GM12891 (cell line): ENCODE measurements around the gene ELFN2.
A peak's percentile ranks its signal among the peaks of the same experiment; 100 is the strongest.

ENCODE experiments used
- DNase-seq: peaks from one replicate; pipeline ENCODE4 v3.0.0; 2011; ENCODE audit warnings: low spot score; ENCODE audit not compliant: insufficient read length
- FAIRE-seq: peaks from 2 replicates; lab custom pipeline; 2011; peaks lifted over from hg19 to GRCh38; lab: Jason Lieb, UNC
- PAX5 ChIP-seq: IDR thresholded peaks from 2 replicates; pipeline ENCODE4 v1.6.1; 2011; ENCODE audit warnings: low read length, moderate library complexity, mild to moderate bottlenecking; ENCODE audit not compliant: insufficient read depth, severe bottlenecking
- POLR2A ChIP-seq: IDR thresholded peaks from 2 replicates; pipeline ENCODE4 v1.6.1; 2011; ENCODE audit warnings: low read depth, low read length, control low read depth
- POLR2AphosphoS5 ChIP-seq: IDR thresholded peaks from 2 replicates; pipeline ENCODE4 v1.6.1; 2011; ENCODE audit warnings: low read depth, low read length, control low read depth
- POU2F2 ChIP-seq: IDR thresholded peaks from 2 replicates; pipeline ENCODE4 v1.6.1; 2011; ENCODE audit warnings: low read depth, mild to moderate bottlenecking, control low read depth, low read length, moderate library complexity
- SPI1 ChIP-seq: IDR thresholded peaks from 2 replicates; pipeline ENCODE4 v1.6.1; 2011; ENCODE audit warnings: low read depth, low read length, control low read depth
- TAF1 ChIP-seq: IDR thresholded peaks from 2 replicates; pipeline ENCODE4 v1.6.1; 2011; ENCODE audit warnings: low read depth, low read length, control low read depth

ELFN2 gene

GRCh38 chr22:37445501-37445900 lies 18.2 kb upstream of the ELFN2 start:
- TF ChIP-seq POU2F2 (no peak), PAX5 (no peak), TAF1 (no peak)
- DNase-seq (no peak), FAIRE-seq (no peak)

- FAIRE-seq (no peak), DNase-seq (no peak)
- TF ChIP-seq POU2F2 (no peak), POLR2A (no peak), TAF1 (no peak), PAX5 (no peak), SPI1 (no peak), POLR2AphosphoS5 (no peak)
These were observed 16.7 kb upstream of the ELFN2 start for GRCh38 chr22:37443977-37444376.

- DNase-seq (no peak), FAIRE-seq (no peak)
- TF ChIP-seq TAF1 (no peak), POLR2AphosphoS5 (no peak), SPI1 (no peak), POU2F2 (no peak), POLR2A (no peak), PAX5 (no peak)
These were observed 15.8 kb upstream of the ELFN2 start for GRCh38 chr22:37443086-37443485.

GRCh38 chr22:37442537-37442936 lies 15.3 kb upstream of the ELFN2 start:
- DNase-seq (no peak), FAIRE-seq (peak; percentile 28)
- TF ChIP-seq POLR2AphosphoS5, result no peak
- no peak for TF ChIP-seq POLR2A
- no peak for TF ChIP-seq PAX5
- TF ChIP-seq POU2F2, result no peak
- TF ChIP-seq TAF1, result no peak
- no peak for TF ChIP-seq SPI1

- FAIRE-seq (no peak), DNase-seq (no peak)
- TF ChIP-seq SPI1, result no peak
These were observed 14.9 kb upstream of the ELFN2 start for GRCh38 chr22:37442135-37442534.

- DNase-seq (no peak), FAIRE-seq (no peak)
- no peak for TF ChIP-seq POLR2AphosphoS5
- no peak for TF ChIP-seq TAF1
- TF ChIP-seq PAX5, result no peak
These were observed 13.6 kb upstream of the ELFN2 start for GRCh38 chr22:37440875-37441274.

- no peak for FAIRE-seq
- no peak for DNase-seq
- no peak for TF ChIP-seq POLR2A
- no peak for TF ChIP-seq PAX5
- no peak for TF ChIP-seq TAF1
These were observed 12.1 kb upstream of the ELFN2 start for GRCh38 chr22:37439347-37439746.

- DNase-seq (no peak), FAIRE-seq (no peak)
- TF ChIP-seq SPI1, result no peak
- TF ChIP-seq TAF1, result no peak
- TF ChIP-seq POLR2AphosphoS5, result no peak
- no peak for TF ChIP-seq POLR2A
- TF ChIP-seq PAX5, result no peak
- no peak for TF ChIP-seq POU2F2
These were observed 8.8 kb upstream of the ELFN2 start for GRCh38 chr22:37435970-37436603.

GRCh38 chr22:37433786-37434185 lies 6.5 kb upstream of the ELFN2 start:
- FAIRE-seq, result no peak
- TF ChIP-seq PAX5 (no peak), POLR2A (no peak), SPI1 (no peak), POLR2AphosphoS5 (no peak), POU2F2 (no peak), TAF1 (no peak)
- DNase-seq, result no peak

- FAIRE-seq (no peak), DNase-seq (no peak)
- no peak for TF ChIP-seq POU2F2
- TF ChIP-seq TAF1, result no peak
- TF ChIP-seq PAX5, result no peak
- no peak for TF ChIP-seq POLR2AphosphoS5
- TF ChIP-seq POLR2A, result no peak
- no peak for TF ChIP-seq SPI1
These were observed 5.4 kb upstream of the ELFN2 start for GRCh38 chr22:37432708-37433054.
